WTC11 (cell line): ENCODE data around the gene NSF. TPM values are rescaled to one million over a fixed set of nuclear protein-coding genes. Genes with fewer than 3 reads are reported as not detected.

Experiments used
- ATAC-seq: fragments of 200-7000 bp; cut with Tn5 transposase; 2 replicates; pipeline ENCODE4 v1.10.0; 2021; ENCODE audit warnings: mild to moderate bottlenecking, moderate library complexity
- CTCF ChIA-PET: fragments of 300-600 bp; sonication (Branson Sonifier 250); formaldehyde crosslinking; loops from one replicate; lab custom pipeline; 2021; ENCODE audit warnings: antibody characterized with exemption; lab: Charles Lee
- POLR2A ChIA-PET: fragments of 350-600 bp; sonication (Branson Sonifier 250); formaldehyde crosslinking; loops from one replicate; lab custom pipeline; 2021; ENCODE audit warnings: antibody characterized with exemption; lab: Charles Lee
- DNase-seq: peaks from one replicate; pipeline ENCODE4 v3.0.0; 2021; ENCODE audit warnings: low spot score
- H3K27ac Mint-ChIP-seq: 2 replicates; pipeline ENCODE4 v1.8.0; 2021; ENCODE audit warnings: mixed read lengths
- H3K27me3 Mint-ChIP-seq: 2 replicates; pipeline ENCODE4 v1.8.0; 2021; ENCODE audit warnings: low read depth, mild to moderate bottlenecking, moderate library complexity, mixed read lengths
- H3K36me3 Mint-ChIP-seq: 2 replicates; pipeline ENCODE4 v1.8.0; 2021; ENCODE audit warnings: mixed read lengths
- H3K4me1 Mint-ChIP-seq: 2 replicates; pipeline ENCODE4 v1.8.0; 2022; ENCODE audit warnings: mixed read lengths
- H3K4me3 Mint-ChIP-seq: 2 replicates; pipeline ENCODE4 v1.8.0; 2021; ENCODE audit warnings: mild to moderate bottlenecking, moderate library complexity, mixed read lengths
- H3K9me3 Mint-ChIP-seq: 2 replicates; pipeline ENCODE4 v1.8.0; 2021; ENCODE audit warnings: mixed read lengths
- CBFB ChIP-seq: sonication (generic); formaldehyde crosslinking; IDR thresholded peaks from 2 replicates; pipeline ENCODE4 v1.8.1; 2022; ENCODE audit warnings: mild to moderate bottlenecking, low read depth, missing genetic modification reagents
- CREB1 ChIP-seq: sonication (generic); formaldehyde crosslinking; IDR thresholded peaks from 2 replicates; pipeline ENCODE4 v1.8.0; 2023; ENCODE audit warnings: mild to moderate bottlenecking, missing genetic modification reagents
- ESRRA ChIP-seq: sonication (generic); formaldehyde crosslinking; IDR thresholded peaks from 2 replicates; pipeline ENCODE4 v1.8.1; 2022; ENCODE audit warnings: mild to moderate bottlenecking, missing genetic modification reagents, borderline replicate concordance
- GABPB1 ChIP-seq: sonication (generic); formaldehyde crosslinking; IDR thresholded peaks from 2 replicates; pipeline ENCODE4 v1.8.1; 2023; ENCODE audit warnings: mild to moderate bottlenecking, missing genetic modification reagents
- GRHL2 ChIP-seq: fragments of 250-450 bp; sonication (Bioruptor Pico); IDR thresholded peaks from 2 replicates; pipeline ENCODE4 v1.8.0; 2022; ENCODE audit warnings: mild to moderate bottlenecking, moderate library complexity; ENCODE audit not compliant: insufficient replicate concordance, severe bottlenecking
- JUN ChIP-seq: sonication (generic); formaldehyde crosslinking; IDR thresholded peaks from 2 replicates; pipeline ENCODE4 v1.8.0; 2023; ENCODE audit warnings: mild to moderate bottlenecking, missing genetic modification reagents
- MXD4 ChIP-seq: fragments of 250-450 bp; sonication (Bioruptor Pico); IDR thresholded peaks from 2 replicates; pipeline ENCODE4 v1.8.0; 2021; ENCODE audit warnings: mild to moderate bottlenecking, moderate library complexity, borderline replicate concordance
- MYBL2 ChIP-seq: sonication (generic); formaldehyde crosslinking; IDR thresholded peaks from 2 replicates; pipeline ENCODE4 v1.8.1; 2023; ENCODE audit warnings: mild to moderate bottlenecking, moderate library complexity, missing genetic modification reagents
- NR3C1 ChIP-seq: sonication (generic); formaldehyde crosslinking; conservative IDR thresholded peaks from 2 replicates; pipeline ENCODE4 v1.8.1; 2023; ENCODE audit warnings: low read depth, mild to moderate bottlenecking, missing genetic modification reagents
- RELA ChIP-seq: sonication (generic); formaldehyde crosslinking; IDR thresholded peaks from 2 replicates; pipeline ENCODE4 v1.8.1; 2022; ENCODE audit warnings: missing genetic modification reagents, mild to moderate bottlenecking, borderline replicate concordance
- SMAD3 ChIP-seq: sonication (generic); formaldehyde crosslinking; IDR thresholded peaks from 2 replicates; pipeline ENCODE4 v1.8.0; 2022; ENCODE audit warnings: missing genetic modification reagents, mild to moderate bottlenecking, borderline replicate concordance
- SMAD4 ChIP-seq: sonication (generic); formaldehyde crosslinking; IDR thresholded peaks from 2 replicates; pipeline ENCODE4 v1.8.0; 2022; ENCODE audit warnings: mild to moderate bottlenecking, missing genetic modification reagents
- ZNF138 ChIP-seq: sonication (generic); formaldehyde crosslinking; conservative IDR thresholded peaks from 2 replicates; pipeline ENCODE4 v1.8.1; 2022; ENCODE audit warnings: mild to moderate bottlenecking, moderate library complexity, missing genetic modification reagents
- ZNF671 ChIP-seq: fragments of 250-450 bp; sonication (Bioruptor Pico); IDR thresholded peaks from 2 replicates; pipeline ENCODE4 v1.8.0; 2021; ENCODE audit warnings: mild to moderate bottlenecking
- total RNA-seq: library from RNA; stranded (reverse); gene quantifications from 3 replicates; pipeline ENCODE4 v1.2.3, GENCODE V29; 2021
- TF ChIP-seq, protein P1 (sequence below): fragments of 250-450 bp; sonication (Bioruptor Pico); conservative IDR thresholded peaks from 2 replicates; pipeline ENCODE4 v1.9.0; 2021; ENCODE audit warnings: mild to moderate bottlenecking
- TF ChIP-seq, protein P2 (sequence below): sonication (generic); formaldehyde crosslinking; IDR thresholded peaks from 2 replicates; pipeline ENCODE4 v1.8.1; 2022; ENCODE audit warnings: low read depth, missing genetic modification reagents, borderline replicate concordance
- TF ChIP-seq, protein P3 (sequence below): sonication (generic); formaldehyde crosslinking; IDR thresholded peaks from 2 replicates; pipeline ENCODE4 v1.8.0; 2023; ENCODE audit warnings: mild to moderate bottlenecking, missing genetic modification reagents
- TF ChIP-seq, protein P4 (sequence below): sonication (generic); formaldehyde crosslinking; conservative IDR thresholded peaks from 2 replicates; pipeline ENCODE4 v1.8.1; 2022; ENCODE audit warnings: mild to moderate bottlenecking, missing genetic modification reagents
- TF ChIP-seq, protein P5 (sequence below): sonication (generic); formaldehyde crosslinking; IDR thresholded peaks from 2 replicates; pipeline ENCODE4 v1.8.1; 2023; ENCODE audit warnings: mild to moderate bottlenecking, missing genetic modification reagents, moderate library complexity
- TF ChIP-seq, protein P6 (sequence below): fragments of 250-450 bp; sonication (Bioruptor Pico); IDR thresholded peaks from 2 replicates; pipeline ENCODE4 v2.1.2; 2022; ENCODE audit warnings: mild to moderate bottlenecking, moderate library complexity

Gene NSF
- total RNA-seq, 1 experiment from 2014 or later, result 23.0 TPM

DNA sequence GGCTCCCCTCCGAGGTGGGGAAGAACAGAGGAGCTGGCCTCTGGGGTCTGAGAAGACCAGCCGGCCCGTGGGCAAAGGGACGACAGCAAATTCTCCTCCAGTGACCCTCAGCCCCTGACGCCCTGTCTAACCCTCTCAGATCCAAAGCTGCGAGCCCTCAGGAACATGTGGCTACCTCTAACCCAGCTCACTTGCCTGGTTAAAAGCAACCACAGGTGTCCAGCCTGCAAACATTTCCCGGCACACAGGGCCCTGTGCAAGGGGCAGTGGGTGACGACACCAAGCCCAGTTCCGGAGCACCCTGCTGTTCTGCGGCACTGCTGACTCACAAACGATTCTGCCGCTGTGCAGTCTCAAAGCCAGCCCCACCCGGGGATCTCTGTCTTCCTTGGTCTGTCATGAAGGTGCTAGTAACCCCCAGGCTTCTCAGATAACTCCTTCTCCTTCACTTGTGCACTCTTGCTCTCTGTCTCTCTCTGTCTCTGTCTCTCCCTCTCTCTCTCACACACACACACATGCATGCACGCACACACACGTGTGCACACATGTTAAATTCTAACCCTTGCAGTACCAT is 205.0 kb downstream of the NSF start:
- ChIA-PET POLR2A (no interaction called here), CTCF (interaction anchor here (1.1 to 1.4 kb wide), 2 partner anchors 15 to 41 kb away, joined by 3 to 4 read pairs; no protein-coding TSS in a partner anchor)
- Mint-ChIP-seq H3K4me3 (no peak overlapping the region), H3K36me3 (peaks cover 3% of the 10 kb centered on the region), H3K4me1 (peaks cover 23% of the 10 kb centered on the region), H3K27me3 (peaks cover 19% of the 10 kb centered on the region), H3K27ac (no peak overlapping the region), H3K9me3 (no peaks in the 10 kb centered on the region)
- DNase-seq (no peak), ATAC-seq (no peak)
- TF ChIP-seq GABPB1 (CRISPR knock-in tag), result peak; percentile 92
- no peak for TF ChIP-seq RELA (CRISPR knock-in tag)

DNA sequence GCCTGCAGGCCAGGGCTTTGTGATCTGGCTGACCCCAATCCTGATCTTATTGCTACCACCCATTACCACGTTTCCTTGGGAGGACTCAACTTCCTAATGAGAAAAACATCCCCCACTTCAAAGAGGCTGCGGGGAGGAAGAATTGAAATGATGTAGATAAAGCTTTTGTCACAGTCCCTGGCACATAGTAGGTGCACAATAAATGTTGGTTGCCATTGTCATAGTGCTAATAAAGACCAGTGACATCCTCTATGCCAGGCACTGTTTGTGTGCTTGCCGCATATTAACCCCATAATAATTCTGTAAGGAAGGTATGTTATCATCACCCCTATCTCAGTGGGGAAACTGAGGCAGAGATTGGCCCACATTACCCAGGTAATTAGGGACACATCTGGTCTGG is 205.6 kb downstream of the NSF start:
- CTCF ChIA-PET, result interaction anchor here (1.1 kb wide), 1 partner anchor 40 kb away, joined by 3 read pairs; no protein-coding TSS in a partner anchor
- H3K9me3 Mint-ChIP-seq, result no peaks in the 10 kb centered on the region
- POLR2A ChIA-PET, result no interaction called here
- no peak for ATAC-seq
- peaks cover 17% of the 10 kb centered on the region for H3K4me1 Mint-ChIP-seq
- H3K4me3 Mint-ChIP-seq, result no peak overlapping the region
- H3K36me3 Mint-ChIP-seq, result 0 out of 2 replicates have a peak, but pooled peaks cover 3% of the 10 kb centered on the region
- no peak overlapping the region for H3K27ac Mint-ChIP-seq
- DNase-seq, result no peak
- peaks cover 13% of the 10 kb centered on the region for H3K27me3 Mint-ChIP-seq
- TF ChIP-seq ESRRA, result no peak
- TF ChIP-seq, protein P1, sequence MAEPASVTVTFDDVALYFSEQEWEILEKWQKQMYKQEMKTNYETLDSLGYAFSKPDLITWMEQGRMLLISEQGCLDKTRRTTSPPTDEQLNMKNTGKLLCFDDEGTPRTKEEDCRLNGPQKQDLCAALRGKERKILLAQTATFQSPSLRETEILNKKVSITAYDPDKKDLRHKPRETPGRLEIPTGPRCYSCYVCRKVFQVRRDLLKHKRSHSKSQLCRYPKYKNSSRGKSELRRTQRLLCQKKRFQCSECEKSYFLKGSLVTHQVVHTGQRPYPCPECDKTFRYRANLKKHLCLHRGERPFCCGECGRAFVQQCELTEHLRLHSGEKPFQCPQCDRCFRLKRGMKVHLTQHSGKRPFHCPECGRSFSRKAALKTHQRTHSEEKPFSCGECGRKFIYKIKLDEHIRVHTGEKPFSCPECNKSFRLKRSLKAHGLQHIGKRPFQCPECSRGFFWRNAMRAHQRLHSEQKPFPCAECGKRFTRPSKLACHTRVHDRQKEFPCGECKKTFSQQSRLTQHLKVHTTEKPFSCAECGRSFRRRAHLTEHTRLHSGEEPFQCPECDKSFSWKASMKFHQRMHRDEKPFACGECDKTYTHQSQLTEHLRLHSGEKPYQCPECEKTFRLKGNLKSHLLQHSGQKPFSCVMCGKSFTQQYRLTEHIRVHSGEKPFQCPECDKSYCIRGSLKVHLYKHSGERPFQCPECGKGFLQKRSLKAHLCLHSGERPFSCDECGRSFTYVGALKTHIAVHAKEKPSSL (CRISPR knock-in tag), result no peak
- TF ChIP-seq ZNF671 (CRISPR knock-in tag), result no peak
- TF ChIP-seq, protein P2, sequence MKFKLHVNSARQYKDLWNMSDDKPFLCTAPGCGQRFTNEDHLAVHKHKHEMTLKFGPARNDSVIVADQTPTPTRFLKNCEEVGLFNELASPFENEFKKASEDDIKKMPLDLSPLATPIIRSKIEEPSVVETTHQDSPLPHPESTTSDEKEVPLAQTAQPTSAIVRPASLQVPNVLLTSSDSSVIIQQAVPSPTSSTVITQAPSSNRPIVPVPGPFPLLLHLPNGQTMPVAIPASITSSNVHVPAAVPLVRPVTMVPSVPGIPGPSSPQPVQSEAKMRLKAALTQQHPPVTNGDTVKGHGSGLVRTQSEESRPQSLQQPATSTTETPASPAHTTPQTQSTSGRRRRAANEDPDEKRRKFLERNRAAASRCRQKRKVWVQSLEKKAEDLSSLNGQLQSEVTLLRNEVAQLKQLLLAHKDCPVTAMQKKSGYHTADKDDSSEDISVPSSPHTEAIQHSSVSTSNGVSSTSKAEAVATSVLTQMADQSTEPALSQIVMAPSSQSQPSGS (CRISPR knock-in tag), result no peak
- TF ChIP-seq, protein P3, sequence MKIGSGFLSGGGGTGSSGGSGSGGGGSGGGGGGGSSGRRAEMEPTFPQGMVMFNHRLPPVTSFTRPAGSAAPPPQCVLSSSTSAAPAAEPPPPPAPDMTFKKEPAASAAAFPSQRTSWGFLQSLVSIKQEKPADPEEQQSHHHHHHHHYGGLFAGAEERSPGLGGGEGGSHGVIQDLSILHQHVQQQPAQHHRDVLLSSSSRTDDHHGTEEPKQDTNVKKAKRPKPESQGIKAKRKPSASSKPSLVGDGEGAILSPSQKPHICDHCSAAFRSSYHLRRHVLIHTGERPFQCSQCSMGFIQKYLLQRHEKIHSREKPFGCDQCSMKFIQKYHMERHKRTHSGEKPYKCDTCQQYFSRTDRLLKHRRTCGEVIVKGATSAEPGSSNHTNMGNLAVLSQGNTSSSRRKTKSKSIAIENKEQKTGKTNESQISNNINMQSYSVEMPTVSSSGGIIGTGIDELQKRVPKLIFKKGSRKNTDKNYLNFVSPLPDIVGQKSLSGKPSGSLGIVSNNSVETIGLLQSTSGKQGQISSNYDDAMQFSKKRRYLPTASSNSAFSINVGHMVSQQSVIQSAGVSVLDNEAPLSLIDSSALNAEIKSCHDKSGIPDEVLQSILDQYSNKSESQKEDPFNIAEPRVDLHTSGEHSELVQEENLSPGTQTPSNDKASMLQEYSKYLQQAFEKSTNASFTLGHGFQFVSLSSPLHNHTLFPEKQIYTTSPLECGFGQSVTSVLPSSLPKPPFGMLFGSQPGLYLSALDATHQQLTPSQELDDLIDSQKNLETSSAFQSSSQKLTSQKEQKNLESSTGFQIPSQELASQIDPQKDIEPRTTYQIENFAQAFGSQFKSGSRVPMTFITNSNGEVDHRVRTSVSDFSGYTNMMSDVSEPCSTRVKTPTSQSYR (CRISPR knock-in tag), result no peak
- TF ChIP-seq, protein P4, sequence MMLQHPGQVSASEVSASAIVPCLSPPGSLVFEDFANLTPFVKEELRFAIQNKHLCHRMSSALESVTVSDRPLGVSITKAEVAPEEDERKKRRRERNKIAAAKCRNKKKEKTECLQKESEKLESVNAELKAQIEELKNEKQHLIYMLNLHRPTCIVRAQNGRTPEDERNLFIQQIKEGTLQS (CRISPR knock-in tag), result no peak
- TF ChIP-seq, protein P5, sequence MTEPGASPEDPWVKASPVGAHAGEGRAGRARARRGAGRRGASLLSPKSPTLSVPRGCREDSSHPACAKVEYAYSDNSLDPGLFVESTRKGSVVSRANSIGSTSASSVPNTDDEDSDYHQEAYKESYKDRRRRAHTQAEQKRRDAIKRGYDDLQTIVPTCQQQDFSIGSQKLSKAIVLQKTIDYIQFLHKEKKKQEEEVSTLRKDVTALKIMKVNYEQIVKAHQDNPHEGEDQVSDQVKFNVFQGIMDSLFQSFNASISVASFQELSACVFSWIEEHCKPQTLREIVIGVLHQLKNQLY (CRISPR knock-in tag), result no peak
- no peak for TF ChIP-seq RELA (CRISPR knock-in tag)
- no peak for TF ChIP-seq ZNF138 (CRISPR knock-in tag)
- no peak for TF ChIP-seq CBFB (CRISPR knock-in tag)
- TF ChIP-seq SMAD4 (CRISPR knock-in tag), result no peak
- TF ChIP-seq JUN (CRISPR knock-in tag), result no peak
- TF ChIP-seq, all 79 proteins: peak for 0

DNA sequence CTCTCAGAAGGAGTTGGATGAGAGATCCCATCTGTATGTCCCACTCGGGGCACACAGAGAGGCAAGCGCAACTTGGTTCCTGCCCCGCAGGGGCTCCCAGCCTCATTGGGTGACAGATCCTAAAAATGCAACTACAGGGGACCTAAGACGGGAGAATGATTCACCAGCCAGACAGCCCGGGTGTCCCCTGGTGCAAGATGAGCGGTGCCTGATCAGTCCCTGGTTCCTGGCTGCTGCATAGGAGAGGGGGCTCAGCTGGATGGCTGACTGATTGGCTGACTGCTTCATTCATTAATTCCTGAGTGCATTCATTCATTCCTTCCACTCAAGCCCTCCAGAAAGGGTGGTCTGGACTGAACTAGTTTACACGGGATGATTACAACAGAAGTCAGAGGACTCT is 206.1 kb downstream of the NSF start:
- no peak for ATAC-seq
- POLR2A ChIA-PET, result no interaction called here
- Mint-ChIP-seq H3K4me1 (peaks cover 14% of the 10 kb centered on the region), H3K36me3 (0 out of 2 replicates have a peak, but pooled peaks cover 3% of the 10 kb centered on the region), H3K9me3 (no peaks in the 10 kb centered on the region), H3K27me3 (peaks cover 8% of the 10 kb centered on the region), H3K27ac (no peak overlapping the region), H3K4me3 (no peak overlapping the region)
- DNase-seq, result no peak
- CTCF ChIA-PET, result interaction anchor here (0.8 to 1.1 kb wide), 2 partner anchors 40 to 45 kb away, joined by 3 read pairs; no protein-coding TSS in a partner anchor
- TF ChIP-seq, protein P6, sequence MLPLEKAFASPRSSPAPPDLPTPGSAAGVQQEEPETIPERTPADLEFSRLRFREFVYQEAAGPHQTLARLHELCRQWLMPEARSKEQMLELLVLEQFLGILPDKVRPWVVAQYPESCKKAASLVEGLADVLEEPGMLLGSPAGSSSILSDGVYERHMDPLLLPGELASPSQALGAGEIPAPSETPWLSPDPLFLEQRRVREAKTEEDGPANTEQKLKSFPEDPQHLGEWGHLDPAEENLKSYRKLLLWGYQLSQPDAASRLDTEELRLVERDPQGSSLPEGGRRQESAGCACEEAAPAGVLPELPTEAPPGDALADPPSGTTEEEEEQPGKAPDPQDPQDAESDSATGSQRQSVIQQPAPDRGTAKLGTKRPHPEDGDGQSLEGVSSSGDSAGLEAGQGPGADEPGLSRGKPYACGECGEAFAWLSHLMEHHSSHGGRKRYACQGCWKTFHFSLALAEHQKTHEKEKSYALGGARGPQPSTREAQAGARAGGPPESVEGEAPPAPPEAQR (CRISPR knock-in tag), result no peak
- TF ChIP-seq CREB1 (no peak), MXD4 (CRISPR knock-in tag) (no peak), SMAD3 (CRISPR knock-in tag) (no peak), MYBL2 (no peak), GRHL2 (CRISPR knock-in tag) (no peak), NR3C1 (CRISPR knock-in tag) (no peak)
- TF ChIP-seq, protein P4 (CRISPR knock-in tag), result no peak
- TF ChIP-seq, protein P5 (CRISPR knock-in tag), result no peak
